H1 (cell line): ENCODE measurements around the gene KCNMA1. TPM values are rescaled to one million over a fixed set of nuclear protein-coding genes. Genes with fewer than 3 reads are reported as not detected.
A peak's percentile ranks its signal among the peaks of the same experiment; 100 is the strongest.

Source experiments
- CTCF ChIA-PET: fragments of 300-600 bp; sonication (Branson Sonifier 250); formaldehyde crosslinking; loops from one replicate; lab custom pipeline; 2021; ENCODE audit not compliant: partially characterized antibody; lab: Charles Lee
- POLR2A ChIA-PET: fragments of 300-600 bp; sonication (Branson Sonifier 250); formaldehyde crosslinking; loops from one replicate; lab custom pipeline; 2021; ENCODE audit warnings: inconsistent platforms; ENCODE audit not compliant: partially characterized antibody; lab: Charles Lee
- DNase-seq, 2 experiments: peaks; one replicate each; pipeline versions ENCODE4 v3.0.0 to v3.0.0-alpha.2; 2010 to 2022; ENCODE audit warnings: low spot score in 2 of 2, low read depth in 1 of 2, mixed read lengths in 1 of 2
- FAIRE-seq: peaks from 2 replicates; lab custom pipeline; 2011; peaks lifted over from hg19 to GRCh38; lab: Jason Lieb, UNC
- H2AFZ ChIP-seq: 2 replicates; pipeline ENCODE4 v1.8.1; 2012; ENCODE audit warnings: low read length, inconsistent platforms
- H2AK5ac ChIP-seq: 2 replicates; pipeline ENCODE4 v1.6.1; 2013; ENCODE audit warnings: low read depth, low read length
- H2BK120ac ChIP-seq: replicated peaks from 2 replicates; pipeline ENCODE3; 2013; ENCODE audit warnings: low read depth, low read length, inconsistent platforms
- H2BK12ac ChIP-seq: 2 replicates; pipeline ENCODE4 v1.6.1; 2013; ENCODE audit warnings: low read depth, low read length
- H2BK15ac ChIP-seq: 2 replicates; pipeline ENCODE4 v1.6.1; 2013; ENCODE audit warnings: low read length
- H2BK20ac ChIP-seq: 2 replicates; pipeline ENCODE4 v1.6.1; 2013; ENCODE audit warnings: low read length
- H2BK5ac ChIP-seq: 2 replicates; pipeline ENCODE4 v1.6.1; 2013; ENCODE audit warnings: low read depth, low read length
- H3K14ac ChIP-seq: 2 replicates; pipeline ENCODE4 v1.6.1; 2013; ENCODE audit warnings: inconsistent platforms; ENCODE audit not compliant: insufficient read length
- H3K18ac ChIP-seq: 2 replicates; pipeline ENCODE4 v1.6.1; 2013; ENCODE audit warnings: low read length; ENCODE audit errors: extremely low read depth
- H3K23ac ChIP-seq: 2 replicates; pipeline ENCODE4 v1.6.1; 2013; ENCODE audit warnings: inconsistent platforms; ENCODE audit not compliant: insufficient read length
- H3K23me2 ChIP-seq: 2 replicates; pipeline ENCODE4 v1.6.1; 2013; ENCODE audit warnings: low read depth, low read length
- H3K27ac ChIP-seq: 2 replicates; pipeline ENCODE4 v1.6.1; 2011; ENCODE audit warnings: low read depth, low read length, inconsistent platforms
- H3K27me3 ChIP-seq, 4 experiments: replicated peaks in 1 of 4; 1 replicate in 1 of 4; 2 replicates in 3 of 4; pipeline versions ENCODE4 v1.6.1 to v1.8.1; 2011 to 2013; ENCODE audit warnings: low read length in 3 of 4, mild to moderate bottlenecking in 3 of 4, inconsistent platforms in 2 of 4, mixed read lengths in 2 of 4, moderate library complexity in 1 of 4; ENCODE audit not compliant: control insufficient read depth in 3 of 4, insufficient read depth in 3 of 4; ENCODE audit errors: extremely low read depth in 1 of 4
- H3K36me3 ChIP-seq, 4 experiments: 2 replicates each; pipeline versions ENCODE4 v1.6.1 to v1.8.1; 2011 to 2013; ENCODE audit warnings: mild to moderate bottlenecking in 4 of 4, low read length in 3 of 4, moderate library complexity in 2 of 4, control low read depth in 1 of 4, inconsistent platforms in 1 of 4; ENCODE audit not compliant: insufficient read depth in 4 of 4, control insufficient read depth in 2 of 4
- H3K4ac ChIP-seq: replicated peaks from 2 replicates; pipeline ENCODE3; 2013; ENCODE audit warnings: low read length, low read depth, mixed read lengths, inconsistent platforms; ENCODE audit not compliant: insufficient read length
- H3K4me1 ChIP-seq, 4 experiments: replicated peaks in 1 of 4; 1 replicate in 1 of 4; 2 replicates in 3 of 4; pipeline versions ENCODE4 v1.6.1 to v1.8.1; 2011 to 2013; ENCODE audit warnings: low read length in 3 of 4, inconsistent platforms in 2 of 4, mixed read lengths in 1 of 4; ENCODE audit not compliant: insufficient read depth in 4 of 4, control insufficient read depth in 3 of 4
- H3K4me2 ChIP-seq, 2 experiments: 2 replicates each; pipeline versions ENCODE4 v1.6.1 to v1.8.1; 2011 to 2013; ENCODE audit warnings: low read depth in 2 of 2, low read length in 2 of 2, control low read depth in 1 of 2, inconsistent platforms in 1 of 2, mild to moderate bottlenecking in 1 of 2; ENCODE audit not compliant: insufficient read depth in 1 of 2
- H3K4me3 ChIP-seq, 4 experiments: fragments of 200-600, 300-600 bp in 1 of 4; sonication (generic), shearing (Covaris generic), sonication (Bioruptor Twin) in 1 of 4; 2 replicates each; pipeline versions ENCODE4 v1.5.1 to v1.8.1; 2011 to 2016; ENCODE audit warnings: low read length in 4 of 4, low read depth in 3 of 4, control low read depth in 2 of 4, inconsistent platforms in 2 of 4, mild to moderate bottlenecking in 2 of 4, mixed read lengths in 1 of 4, moderate library complexity in 1 of 4; ENCODE audit not compliant: insufficient read depth in 2 of 4; ENCODE audit errors: extremely low read depth in 1 of 4
- H3K56ac ChIP-seq: replicated peaks from 2 replicates; pipeline ENCODE3; 2013; ENCODE audit warnings: low read depth, mild to moderate bottlenecking, mixed read lengths, low read length, inconsistent platforms; ENCODE audit not compliant: insufficient read length
- H3K79me1 ChIP-seq: 2 replicates; pipeline ENCODE4 v1.6.1; 2013; ENCODE audit warnings: low read depth, low read length, control low read depth
- H3K79me2 ChIP-seq, 2 experiments: 2 replicates each; pipeline versions ENCODE4 v1.6.1 to v1.8.1; 2012 to 2013; ENCODE audit warnings: low read length in 2 of 2, mild to moderate bottlenecking in 2 of 2, inconsistent platforms in 1 of 2; ENCODE audit not compliant: insufficient read depth in 2 of 2, control insufficient read depth in 1 of 2
- H3K9ac ChIP-seq, 4 experiments: replicated peaks in 1 of 4; 1 replicate in 1 of 4; 2 replicates in 3 of 4; pipeline versions ENCODE4 v1.6.1 to v1.8.1; 2011 to 2013; ENCODE audit warnings: low read depth in 3 of 4, low read length in 3 of 4, control low read depth in 2 of 4, mild to moderate bottlenecking in 2 of 4, moderate library complexity in 2 of 4, inconsistent platforms in 1 of 4; ENCODE audit errors: extremely low read depth in 1 of 4
- H3K9me3 ChIP-seq, 2 experiments: 2 replicates each; pipeline versions ENCODE4 v1.6.1 to v1.8.1; 2012 to 2013; ENCODE audit warnings: mild to moderate bottlenecking in 2 of 2, moderate library complexity in 2 of 2, control low read depth in 1 of 2, inconsistent platforms in 1 of 2, low read depth in 1 of 2, low read length in 1 of 2, mixed read lengths in 1 of 2; ENCODE audit not compliant: insufficient read depth in 2 of 2
- H4K20me1 ChIP-seq, 2 experiments: replicated peaks in 1 of 2; 2 replicates each; pipeline versions ENCODE3 to v1.8.1; 2011 to 2013; ENCODE audit warnings: inconsistent platforms in 2 of 2, low read length in 2 of 2, mild to moderate bottlenecking in 1 of 2; ENCODE audit not compliant: insufficient read depth in 2 of 2, control insufficient read depth in 1 of 2
- H4K5ac ChIP-seq: 2 replicates; pipeline ENCODE4 v1.6.1; 2013; ENCODE audit warnings: low read length, low read depth, mixed read lengths, inconsistent platforms; ENCODE audit not compliant: insufficient read length
- H4K8ac ChIP-seq: 2 replicates; pipeline ENCODE4 v1.8.0; 2013; ENCODE audit warnings: mild to moderate bottlenecking, moderate library complexity, low read length, inconsistent platforms; ENCODE audit not compliant: insufficient read depth; ENCODE audit errors: extremely low read depth
- H4K91ac ChIP-seq: replicated peaks from 2 replicates; pipeline ENCODE3; 2013; ENCODE audit warnings: low read length, mixed read lengths, inconsistent platforms; ENCODE audit not compliant: insufficient read length
- BCL11A ChIP-seq, 2 experiments: IDR thresholded peaks; one replicate each; pipeline ENCODE4 v1.6.1; 2011; ENCODE audit warnings: low read depth in 2 of 2, low read length in 2 of 2, mild to moderate bottlenecking in 2 of 2
- CBX8 ChIP-seq: fragments of 300-800, 300-1000 bp; sonication (generic); IDR thresholded peaks from 2 replicates; pipeline ENCODE4 v1.7.1; 2016; ENCODE audit warnings: low read depth, low read length, borderline replicate concordance
- CHD1 ChIP-seq: IDR thresholded peaks from 2 replicates; pipeline ENCODE4 v1.6.1; 2012; ENCODE audit warnings: low read depth, low read length, improper control_type of control experiment
- EGR1 ChIP-seq: IDR thresholded peaks from 2 replicates; pipeline ENCODE4 v1.6.1; 2011; ENCODE audit warnings: low read depth, low read length, borderline replicate concordance
- GTF2F1 ChIP-seq: IDR thresholded peaks from 2 replicates; pipeline ENCODE4 v1.6.1; 2012; ENCODE audit warnings: low read depth, low read length, improper control_type of control experiment, borderline replicate concordance
- NANOG ChIP-seq: IDR thresholded peaks from 2 replicates; pipeline ENCODE4 v1.6.1; 2011; ENCODE audit warnings: low read length, low read depth, mild to moderate bottlenecking, inconsistent platforms; ENCODE audit not compliant: insufficient read depth, poor library complexity, severe bottlenecking
- PHF8 ChIP-seq: fragments of 200-600 bp; sonication (generic); conservative IDR thresholded peaks from 2 replicates; pipeline ENCODE4 v1.7.1; 2012; ENCODE audit warnings: low read depth, mild to moderate bottlenecking, inconsistent platforms, low read length, moderate library complexity
- SIX5 ChIP-seq: IDR thresholded peaks from 2 replicates; pipeline ENCODE4 v1.6.1; 2011; ENCODE audit warnings: mild to moderate bottlenecking, low read depth, low read length
- SP4 ChIP-seq: IDR thresholded peaks from 2 replicates; pipeline ENCODE4 v1.6.1; 2012; ENCODE audit warnings: low read length, inconsistent platforms
- YY1 ChIP-seq: IDR thresholded peaks from 2 replicates; pipeline ENCODE4 v1.6.1; 2011; ENCODE audit warnings: low read depth, mild to moderate bottlenecking, low read length
- WGBS, 2 experiments: shearing (Covaris generic) in 1 of 2; methylation state at CpG; one replicate each; pipeline versions ENCODE4 v1.1.6 to v1.1.7; 2013 to 2015; ENCODE audit warnings: low lambda C conversion rate in 2 of 2, mixed read lengths in 2 of 2, inconsistent platforms in 1 of 2, low coverage in 1 of 2, missing lambda C conversion rate in 1 of 2; ENCODE audit not compliant: insufficient replicate concordance in 2 of 2, insufficient coverage in 1 of 2, insufficient read length in 1 of 2; ENCODE audit errors: extremely low coverage in 1 of 2, missing lambda C conversion rate in 1 of 2; 5-methylcytosine and 5-hydroxymethylcytosine counted together
- polyA plus RNA-seq, 7 experiments: library from polyadenylated mRNA; depleted of rRNA in 3 of 7; stranded (reverse) in 5 of 7; unstranded in 2 of 7; fragments of >200 nt in 5 of 7; fragments of 200-250 nt in 2 of 7; gene quantifications; 1 replicate in 5 of 7; 2 replicates in 1 of 7; 4 replicates in 1 of 7; pipeline versions ENCODE4 v1.2.1 to v1.2.3, GENCODE V29; 2011 to 2013; ENCODE audit warnings: missing spikeins in 2 of 7, mixed read lengths in 2 of 7
- total RNA-seq: library from RNA; stranded (reverse); fragmentation: NEBNext Ultra II Directional; extraction: Animal tissue kit (Norgen Biotek cat#: 25700); gene quantifications from 2 replicates; pipeline ENCODE4 v1.2.1, GENCODE V29; 2021
- TF ChIP-seq, protein P1 (sequence below): IDR thresholded peaks from 2 replicates; pipeline ENCODE4 v1.6.1; 2012; ENCODE audit warnings: low read length, inconsistent platforms
- TF ChIP-seq, protein P2 (sequence below): IDR thresholded peaks from 2 replicates; pipeline ENCODE4 v1.6.1; 2012; ENCODE audit warnings: inconsistent platforms

The KCNMA1 gene
- total and polyA plus RNA-seq, 2 of the 8 experiments (the other 6 are each of a cell fraction or from before 2014, with no cell fraction given), result 10.2 to 11.1 TPM

DNA sequence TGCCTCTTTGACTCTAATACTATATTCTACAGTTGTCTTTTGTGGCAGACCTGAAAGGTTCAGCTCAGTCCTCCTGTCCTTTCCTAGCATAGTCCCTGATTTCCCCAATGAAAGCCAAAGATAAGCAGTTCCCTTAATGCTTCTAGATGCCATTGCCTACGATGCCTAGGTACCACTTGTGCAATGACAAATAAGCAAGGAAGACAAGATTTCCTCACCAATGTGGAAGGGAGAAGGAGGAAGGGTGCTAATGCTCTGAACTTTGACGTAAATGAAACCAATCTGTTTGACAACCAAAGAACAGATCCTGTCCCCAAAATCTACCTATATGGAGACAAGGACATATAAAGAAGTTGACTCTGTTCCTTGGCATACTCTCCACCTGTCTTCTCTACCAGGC, 393.3 kb downstream of the KCNMA1 start:
- ChIA-PET CTCF (interaction anchor here (0.7 to 3.8 kb wide), 4 partner anchors 28 to 400 kb away, joined by 3 to 32 read pairs (median 3); no protein-coding TSS in a partner anchor), POLR2A (no interaction called here)
- H2BK5ac ChIP-seq, result no peak overlapping the region
- no peak overlapping the region for H2AK5ac ChIP-seq
- H3K9ac ChIP-seq, result peak overlapping the region in 1 of 4 experiments; percentile 34; a peak in 1 of 7 replicates
- FAIRE-seq (no peak), DNase-seq (no peak)
- no peak overlapping the region for H4K5ac ChIP-seq
- no peaks in the 10 kb centered on the region for H3K79me2 ChIP-seq
- 97% methylated on average over 2 of the region's 2 CpGs; no CpG with 5 or more reads in 1 of the 2 experiments for WGBS, 2 experiments
- no peak overlapping the region for H2BK120ac ChIP-seq
- H3K27ac ChIP-seq, result no peak overlapping the region
- H3K23ac ChIP-seq, result no peak overlapping the region
- no peak overlapping the region for H3K4me2 ChIP-seq
- H2BK20ac ChIP-seq, result no peak overlapping the region
- no peaks in the 10 kb centered on the region for H3K23me2 ChIP-seq
- H3K4me1 ChIP-seq, result peaks cover 0 to 4% (median 0%) of the 10 kb centered on the region in 4 experiments; a peak in 1 of 7 replicates
- no peaks in the 10 kb centered on the region for H3K79me1 ChIP-seq
- no peak overlapping the region for H3K14ac ChIP-seq
- H2AFZ ChIP-seq, result no peak overlapping the region
- H4K20me1 ChIP-seq, result no peaks in the 10 kb centered on the region
- H4K8ac ChIP-seq, result no peak overlapping the region
- no peak overlapping the region for H4K91ac ChIP-seq
- no peak overlapping the region for H2BK15ac ChIP-seq
- no peak overlapping the region for H3K18ac ChIP-seq
- H2BK12ac ChIP-seq, result no peak overlapping the region; the same call in 1 of the 2 replicates
- H3K4me3 ChIP-seq, result no peak overlapping the region
- H3K56ac ChIP-seq, result no peak overlapping the region
- no peak overlapping the region for H3K4ac ChIP-seq
- H3K36me3 ChIP-seq, result no peaks in the 10 kb centered on the region
- H3K27me3 ChIP-seq, result no peaks in the 10 kb centered on the region; a peak in 1 of 7 replicates
- H3K9me3 ChIP-seq, result no peaks in the 10 kb centered on the region
- TF ChIP-seq SIX5, result no peak
- no peak for TF ChIP-seq CBX8
- TF ChIP-seq PHF8, result no peak
- no peak for TF ChIP-seq NANOG
- no peak for TF ChIP-seq YY1
- TF ChIP-seq SP4, result no peak
- TF ChIP-seq BCL11A (IDR thresholded peaks at IDR 0.05; ENCODE audit: low read depth in 2 of 2, low read length in 2 of 2), result no peak
- TF ChIP-seq EGR1, result no peak
- TF ChIP-seq, protein P1, sequence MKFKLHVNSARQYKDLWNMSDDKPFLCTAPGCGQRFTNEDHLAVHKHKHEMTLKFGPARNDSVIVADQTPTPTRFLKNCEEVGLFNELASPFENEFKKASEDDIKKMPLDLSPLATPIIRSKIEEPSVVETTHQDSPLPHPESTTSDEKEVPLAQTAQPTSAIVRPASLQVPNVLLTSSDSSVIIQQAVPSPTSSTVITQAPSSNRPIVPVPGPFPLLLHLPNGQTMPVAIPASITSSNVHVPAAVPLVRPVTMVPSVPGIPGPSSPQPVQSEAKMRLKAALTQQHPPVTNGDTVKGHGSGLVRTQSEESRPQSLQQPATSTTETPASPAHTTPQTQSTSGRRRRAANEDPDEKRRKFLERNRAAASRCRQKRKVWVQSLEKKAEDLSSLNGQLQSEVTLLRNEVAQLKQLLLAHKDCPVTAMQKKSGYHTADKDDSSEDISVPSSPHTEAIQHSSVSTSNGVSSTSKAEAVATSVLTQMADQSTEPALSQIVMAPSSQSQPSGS, result no peak
- TF ChIP-seq, protein P2, sequence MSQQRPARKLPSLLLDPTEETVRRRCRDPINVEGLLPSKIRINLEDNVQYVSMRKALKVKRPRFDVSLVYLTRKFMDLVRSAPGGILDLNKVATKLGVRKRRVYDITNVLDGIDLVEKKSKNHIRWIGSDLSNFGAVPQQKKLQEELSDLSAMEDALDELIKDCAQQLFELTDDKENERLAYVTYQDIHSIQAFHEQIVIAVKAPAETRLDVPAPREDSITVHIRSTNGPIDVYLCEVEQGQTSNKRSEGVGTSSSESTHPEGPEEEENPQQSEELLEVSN, result no peak
- no peak for TF ChIP-seq GTF2F1
- no peak for TF ChIP-seq CHD1
